ENCODE data around the gene AGT. TPM values are rescaled to one million over a fixed set of nuclear protein-coding genes. Genes with fewer than 3 reads are reported as not detected.
A peak's percentile ranks its signal among the peaks of the same experiment; 100 is the strongest.
"Not testable (repeated sequence)": the region's sequence is repeated elsewhere in the genome, so short reads cannot be mapped to it uniquely, and the experiment has no call there.

The AGT gene
- total and polyA plus RNA-seq, 4 donors = 23.2 to 120 (median 47.6) TPM

DNA sequence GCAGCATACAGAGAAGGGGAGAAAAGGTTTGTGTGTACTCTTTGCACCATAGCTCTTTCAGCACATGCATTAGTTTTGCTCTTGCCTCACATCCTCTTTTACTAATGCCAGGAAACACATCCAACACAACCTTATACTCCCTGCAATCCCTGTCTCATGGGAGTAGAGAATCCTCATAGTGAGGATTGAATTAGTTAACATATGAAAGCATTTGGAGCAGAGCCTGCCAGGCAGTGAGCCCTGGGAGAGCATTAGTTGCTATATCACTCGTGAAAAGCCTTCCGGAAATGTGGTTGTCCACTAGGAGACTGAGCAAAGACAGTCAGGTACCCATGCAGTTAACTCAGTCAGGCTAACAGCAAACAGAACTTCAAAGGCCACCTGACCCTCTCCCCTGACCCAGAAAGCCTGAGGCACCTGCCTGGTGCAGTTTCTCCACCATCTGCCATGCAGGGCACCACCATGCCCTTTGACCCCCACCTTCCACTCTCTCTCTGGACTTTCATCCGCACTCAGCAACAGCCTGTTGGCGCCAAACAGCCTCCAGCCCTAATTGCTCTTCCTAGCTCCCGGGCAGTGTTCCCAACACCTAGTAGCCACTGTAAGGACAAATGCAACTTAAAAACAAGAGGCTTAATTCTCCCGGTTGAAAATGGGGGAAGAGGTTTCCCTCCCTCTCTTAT is 14.9 kb upstream of the AGT start:
- peaks cover 3 to 5% of the 10 kb centered on the region in 2 donors for H3K4me1 ChIP-seq (ENCODE audit: control insufficient read depth in 1 of 2, insufficient read depth in 2 of 2, low read length in 2 of 2)
- DNase-seq = no peak
- intact Hi-C loops (cut with DNase I) = no loop called here

DNA sequence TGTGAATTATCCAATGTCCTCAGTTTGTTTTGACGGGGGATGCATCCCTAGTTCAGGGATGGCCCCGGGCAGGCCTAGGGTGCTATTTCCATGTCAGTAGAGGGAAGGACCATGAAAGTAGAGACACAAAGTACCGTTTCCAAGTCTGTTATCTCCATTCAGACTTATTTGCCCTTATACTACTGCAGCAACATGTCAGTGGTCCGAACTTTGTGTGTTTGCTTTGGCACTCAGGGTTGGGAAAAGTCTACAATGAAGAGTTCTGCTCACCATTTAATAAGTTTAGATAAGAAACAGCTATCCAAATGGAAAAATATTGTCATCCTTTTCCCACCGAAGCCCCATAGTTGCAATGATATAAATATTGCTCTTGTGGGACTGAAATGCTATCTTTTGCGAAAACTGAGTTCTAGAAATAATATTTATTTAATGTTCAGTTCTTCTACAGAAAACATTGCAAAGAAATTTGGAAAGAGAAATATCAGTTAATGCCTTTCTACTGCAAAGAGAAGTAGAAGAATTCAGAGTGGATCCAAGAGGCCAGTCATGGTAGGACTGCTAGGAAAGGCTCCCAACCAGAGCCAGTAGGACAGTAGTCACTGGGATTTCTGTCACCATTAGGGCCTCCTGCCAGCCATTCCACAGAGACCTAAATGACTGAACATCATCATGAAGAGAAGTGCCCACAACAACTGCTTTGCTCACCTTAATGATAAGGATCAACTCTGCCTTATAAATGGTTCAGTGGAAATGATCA is 11.5 kb upstream of the AGT start:
- ATAC-seq (ENCODE audit: low FRiP score) (peak; percentile 84), DNase-seq (no peak)
- H3K36me3 ChIP-seq (ENCODE audit: control insufficient read depth in 1 of 2, insufficient read depth in 2 of 2, low read length in 1 of 2) = no peaks in the 10 kb centered on the region
- 9 to 11% methylated on average over 6 of the region's 6 CpGs for WGBS, 2 donors
- H3K4me1 ChIP-seq (ENCODE audit: control insufficient read depth in 1 of 2, insufficient read depth in 2 of 2, low read length in 2 of 2) = peaks cover 3 to 5% of the 10 kb centered on the region in 2 donors
- no peaks in the 10 kb centered on the region for H3K27me3 ChIP-seq (ENCODE audit: control insufficient read depth in 1 of 2, insufficient read depth in 2 of 2, low read length in 1 of 2)
- H3K4me3 ChIP-seq (ENCODE audit: low read length in 2 of 2) = no peak overlapping the region
- intact Hi-C loops (cut with DNase I) = no loop called here
- H3K9me3 ChIP-seq (ENCODE audit: control insufficient read depth, low read length) = no peaks in the 10 kb centered on the region
- H3K27ac ChIP-seq (ENCODE audit: low read depth in 1 of 2, low read length in 2 of 2) = no peak overlapping the region

More for the DNA sequence above, 14.9 kb upstream of the AGT start:
- ATAC-seq (ENCODE audit: low FRiP score) = peak; percentile 53
- 86 to 88% methylated on average over 6 of the region's 6 CpGs for WGBS, 2 donors
- no peaks in the 10 kb centered on the region for H3K27me3 ChIP-seq (ENCODE audit: control insufficient read depth in 1 of 2, insufficient read depth in 2 of 2, low read length in 1 of 2)
- H3K36me3 ChIP-seq (ENCODE audit: control insufficient read depth in 1 of 2, insufficient read depth in 2 of 2, low read length in 1 of 2) = no peaks in the 10 kb centered on the region
- H3K27ac ChIP-seq (ENCODE audit: low read depth in 1 of 2, low read length in 2 of 2) = no peak overlapping the region
- H3K9me3 ChIP-seq (ENCODE audit: control insufficient read depth, low read length) = no peaks in the 10 kb centered on the region
- H3K4me3 ChIP-seq (ENCODE audit: low read length in 2 of 2) = no peak overlapping the region

DNA sequence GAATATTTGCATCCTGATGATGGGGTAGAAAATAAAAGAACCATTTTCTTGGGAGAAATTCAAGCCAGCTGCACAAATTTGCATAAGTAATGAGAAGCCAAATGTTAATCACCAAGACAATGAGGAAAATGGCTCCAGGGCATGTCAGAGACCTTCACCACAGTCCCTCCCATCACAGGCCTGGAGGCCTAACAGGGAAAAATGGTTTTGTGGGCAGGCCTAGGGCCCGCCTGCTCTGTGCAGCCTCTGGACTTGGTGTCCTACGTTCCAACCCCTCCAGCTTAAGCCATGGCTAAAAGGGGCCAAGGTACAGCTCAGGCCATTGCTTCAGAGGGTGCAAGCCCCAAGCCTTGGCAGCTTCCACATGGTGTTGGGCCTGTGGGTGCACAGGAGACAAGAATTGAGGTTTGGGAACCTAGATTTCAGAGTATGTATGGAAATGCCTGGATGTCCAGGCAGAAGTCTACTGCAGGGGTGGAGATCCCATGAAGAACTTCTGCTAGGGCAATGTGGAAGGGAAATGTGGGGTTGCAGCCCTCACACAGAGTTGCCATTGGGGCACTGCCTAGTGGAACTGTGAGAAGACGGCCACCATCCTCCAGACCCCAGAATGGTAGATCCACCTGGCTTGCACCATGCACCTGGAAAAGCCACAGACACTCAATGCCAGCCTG is 8.1 kb upstream of the AGT start:
- intact Hi-C loops (cut with DNase I); H3K27ac ChIP-seq (ENCODE audit: low read depth in 1 of 2, low read length in 2 of 2); ATAC-seq (ENCODE audit: low FRiP score); H3K4me3 ChIP-seq (ENCODE audit: low read length in 2 of 2); DNase-seq; H3K9me3 ChIP-seq (ENCODE audit: control insufficient read depth, low read length); H3K27me3 ChIP-seq (ENCODE audit: control insufficient read depth in 1 of 2, insufficient read depth in 2 of 2, low read length in 1 of 2); H3K36me3 ChIP-seq (ENCODE audit: control insufficient read depth in 1 of 2, insufficient read depth in 2 of 2, low read length in 1 of 2); H3K4me1 ChIP-seq (ENCODE audit: control insufficient read depth in 1 of 2, insufficient read depth in 2 of 2, low read length in 2 of 2): not testable (repeated sequence)
- WGBS, 2 donors = 96 to 100% methylated on average over 3 of the region's 3 CpGs

DNA sequence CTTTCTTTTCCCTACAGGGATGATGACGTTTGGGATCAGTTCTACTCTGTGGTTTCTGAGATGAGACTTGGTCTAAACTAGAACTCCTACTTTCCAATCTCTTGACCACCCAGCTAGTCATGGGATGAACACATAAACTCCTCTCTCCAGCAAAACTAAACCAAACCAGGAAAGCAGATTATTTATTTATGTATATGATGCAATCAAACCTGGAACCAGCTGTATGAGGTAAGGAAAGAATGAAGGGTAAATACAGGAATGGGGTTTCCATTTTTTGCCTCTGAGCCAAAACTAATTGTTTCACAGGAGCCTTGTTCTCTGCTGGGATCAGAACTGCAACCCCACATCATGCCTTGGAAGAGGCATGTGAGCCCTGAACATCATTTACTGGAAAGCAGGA is 3.3 kb upstream of the AGT start:
- Histone ChIP-seq H3K27me3 (ENCODE audit: control insufficient read depth in 1 of 2, insufficient read depth in 2 of 2, low read length in 1 of 2) (no peaks in the 10 kb centered on the region), H3K27ac (ENCODE audit: low read depth in 1 of 2, low read length in 2 of 2) (no peak overlapping the region), H3K9me3 (ENCODE audit: control insufficient read depth, low read length) (no peaks in the 10 kb centered on the region), H3K4me1 (ENCODE audit: control insufficient read depth in 1 of 2, insufficient read depth in 2 of 2, low read length in 2 of 2) (no peaks in the 10 kb centered on the region), H3K36me3 (ENCODE audit: control insufficient read depth in 1 of 2, insufficient read depth in 2 of 2, low read length in 1 of 2) (no peaks in the 10 kb centered on the region), H3K4me3 (ENCODE audit: low read length in 2 of 2) (no peak overlapping the region)
- no peak for DNase-seq
- intact Hi-C loops (cut with DNase I) = no loop called here
- WGBS, 2 donors = 91 to 93% methylated on average over 1 of the region's 1 CpG
- ATAC-seq (ENCODE audit: low FRiP score) = no peak

DNA sequence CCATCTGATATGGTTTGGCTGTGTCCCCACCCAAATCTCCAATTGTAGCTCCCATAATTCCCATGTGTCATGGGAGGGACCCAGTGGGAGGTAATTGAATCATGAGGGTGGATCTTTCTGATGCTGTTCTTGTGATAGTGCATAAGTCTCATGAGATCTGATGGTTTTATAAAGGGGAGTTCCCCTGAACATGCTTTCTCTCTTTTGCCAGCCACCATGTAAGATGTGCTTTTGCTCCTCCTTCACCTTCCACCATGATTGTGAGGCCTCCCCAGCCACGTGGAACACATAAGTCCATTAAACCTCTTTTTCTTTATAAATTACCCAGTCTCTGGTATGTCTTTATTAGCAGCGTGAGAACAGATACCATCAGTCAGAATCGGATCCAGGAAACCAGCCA is 2.5 kb upstream of the AGT start:
- intact Hi-C loops (cut with DNase I); H3K4me1 ChIP-seq (ENCODE audit: control insufficient read depth in 1 of 2, insufficient read depth in 2 of 2, low read length in 2 of 2); H3K27ac ChIP-seq (ENCODE audit: low read depth in 1 of 2, low read length in 2 of 2); ATAC-seq (ENCODE audit: low FRiP score); H3K27me3 ChIP-seq (ENCODE audit: control insufficient read depth in 1 of 2, insufficient read depth in 2 of 2, low read length in 1 of 2); H3K36me3 ChIP-seq (ENCODE audit: control insufficient read depth in 1 of 2, insufficient read depth in 2 of 2, low read length in 1 of 2); H3K9me3 ChIP-seq (ENCODE audit: control insufficient read depth, low read length); H3K4me3 ChIP-seq (ENCODE audit: low read length in 2 of 2); DNase-seq: not testable (repeated sequence)
- 80 to 86% methylated on average over 3 of the region's 3 CpGs for WGBS, 2 donors

DNA sequence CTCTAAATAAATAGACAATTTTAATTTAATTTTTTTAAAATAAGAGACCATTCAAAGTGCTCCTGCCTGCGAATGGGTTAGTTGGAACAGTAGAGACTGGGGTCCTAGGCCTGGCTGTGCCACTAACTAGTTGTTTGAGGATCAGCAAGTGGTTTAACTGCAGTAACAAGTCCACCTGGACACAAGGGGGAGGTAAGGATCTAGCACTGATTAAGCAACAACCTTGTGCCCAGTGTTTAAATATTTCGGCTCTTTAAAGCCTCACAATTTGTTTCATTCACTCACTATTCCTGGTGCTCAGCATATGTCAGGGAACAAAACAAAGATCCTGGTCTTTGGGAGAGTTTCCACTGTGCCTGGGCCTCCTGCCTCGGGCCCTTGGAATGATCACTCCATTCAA is 1.6 kb upstream of the AGT start:
- no peak overlapping the region for H3K4me3 ChIP-seq (ENCODE audit: low read length in 2 of 2)
- ATAC-seq (ENCODE audit: low FRiP score) (no peak), DNase-seq (no peak)
- no peaks in the 10 kb centered on the region for H3K36me3 ChIP-seq (ENCODE audit: control insufficient read depth in 1 of 2, insufficient read depth in 2 of 2, low read length in 1 of 2)
- H3K9me3 ChIP-seq (ENCODE audit: control insufficient read depth, low read length) = no peaks in the 10 kb centered on the region
- no peak overlapping the region for H3K27ac ChIP-seq (ENCODE audit: low read depth in 1 of 2, low read length in 2 of 2)
- H3K27me3 ChIP-seq (ENCODE audit: control insufficient read depth in 1 of 2, insufficient read depth in 2 of 2, low read length in 1 of 2) = no peaks in the 10 kb centered on the region
- WGBS, 2 donors = 95% methylated on average over 3 of the region's 3 CpGs
- no peaks in the 10 kb centered on the region for H3K4me1 ChIP-seq (ENCODE audit: control insufficient read depth in 1 of 2, insufficient read depth in 2 of 2, low read length in 2 of 2)
- intact Hi-C loops (cut with DNase I) = no loop called here

DNA sequence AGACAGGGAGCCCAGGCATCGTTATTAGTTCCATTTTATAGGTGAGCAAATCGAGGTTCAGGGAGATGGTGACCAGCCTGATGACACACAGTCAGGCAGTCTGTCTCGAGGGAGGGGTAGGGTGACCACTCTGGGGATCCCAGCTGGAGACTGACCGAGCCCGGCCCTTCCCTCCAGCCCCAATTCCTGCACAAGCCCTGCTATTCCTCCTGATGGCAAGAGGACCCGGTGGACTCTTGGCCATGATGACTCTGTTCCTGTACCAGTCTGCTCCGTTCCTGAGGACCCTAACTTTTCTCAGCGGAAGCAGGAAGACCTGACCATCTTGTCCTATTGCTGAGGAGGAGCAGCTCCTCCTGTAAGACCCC is 391 bp downstream of the AGT start:
- intact Hi-C loops (cut with DNase I) = no loop called here
- DNase-seq (no peak), ATAC-seq (ENCODE audit: low FRiP score) (no peak)
- 67 to 72% methylated on average over 8 of the region's 8 CpGs for WGBS, 2 donors
- no peaks in the 10 kb centered on the region for H3K4me1 ChIP-seq (ENCODE audit: control insufficient read depth in 1 of 2, insufficient read depth in 2 of 2, low read length in 2 of 2)
- H3K9me3 ChIP-seq (ENCODE audit: control insufficient read depth, low read length) = no peaks in the 10 kb centered on the region
- no peak overlapping the region for H3K4me3 ChIP-seq (ENCODE audit: low read length in 2 of 2)
- no peak overlapping the region for H3K27ac ChIP-seq (ENCODE audit: low read depth in 1 of 2, low read length in 2 of 2)
- H3K36me3 ChIP-seq (ENCODE audit: control insufficient read depth in 1 of 2, insufficient read depth in 2 of 2, low read length in 1 of 2) = no peaks in the 10 kb centered on the region
- H3K27me3 ChIP-seq (ENCODE audit: control insufficient read depth in 1 of 2, insufficient read depth in 2 of 2, low read length in 1 of 2) = no peaks in the 10 kb centered on the region

DNA sequence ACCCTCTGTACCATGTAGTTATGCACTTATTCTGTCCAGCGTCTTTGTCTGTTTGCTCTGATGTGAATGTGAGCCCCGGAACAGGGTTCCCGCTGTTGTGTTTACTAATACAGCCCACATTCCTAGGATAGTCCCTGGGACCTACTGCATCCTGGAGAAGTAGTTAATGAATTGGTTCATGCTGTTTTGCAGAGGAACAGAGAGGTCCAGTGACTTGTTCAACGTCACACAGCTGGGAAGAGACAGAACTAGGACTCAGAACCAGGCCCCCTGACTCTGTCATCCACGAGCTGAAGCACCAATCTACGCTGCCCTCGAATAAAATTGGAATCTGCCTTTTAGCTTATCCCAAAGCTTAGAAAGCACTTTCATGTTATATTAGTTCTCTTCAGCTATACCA is 784 bp downstream of the AGT start:
- Histone ChIP-seq H3K36me3 (ENCODE audit: control insufficient read depth in 1 of 2, insufficient read depth in 2 of 2, low read length in 1 of 2) (no peaks in the 10 kb centered on the region), H3K4me3 (ENCODE audit: low read length in 2 of 2) (no peak overlapping the region), H3K27ac (ENCODE audit: low read depth in 1 of 2, low read length in 2 of 2) (no peak overlapping the region), H3K27me3 (ENCODE audit: control insufficient read depth in 1 of 2, insufficient read depth in 2 of 2, low read length in 1 of 2) (no peaks in the 10 kb centered on the region), H3K9me3 (ENCODE audit: control insufficient read depth, low read length) (no peaks in the 10 kb centered on the region), H3K4me1 (ENCODE audit: control insufficient read depth in 1 of 2, insufficient read depth in 2 of 2, low read length in 2 of 2) (no peaks in the 10 kb centered on the region)
- 84% methylated on average over 7 of the region's 7 CpGs for WGBS, 2 donors
- DNase-seq = no peak
- no peak for ATAC-seq (ENCODE audit: low FRiP score)
- intact Hi-C loops (cut with DNase I) = no loop called here
